Right hindlimb (tissue), 1 donor: ENCODE results near the gene PHKB.
"Not testable (repeated sequence)": the region's sequence is repeated elsewhere in the genome, so short reads cannot be mapped to it uniquely, and the experiment has no call there.

Experiments
- DNase-seq: peaks from one replicate; pipeline ENCODE4 v3.0.0-alpha.2; 2018

PHKB gene

GRCh38 chr16:47519037-47519436 is 57.9 kb downstream of the PHKB start:
- no peak for DNase-seq

DNA sequence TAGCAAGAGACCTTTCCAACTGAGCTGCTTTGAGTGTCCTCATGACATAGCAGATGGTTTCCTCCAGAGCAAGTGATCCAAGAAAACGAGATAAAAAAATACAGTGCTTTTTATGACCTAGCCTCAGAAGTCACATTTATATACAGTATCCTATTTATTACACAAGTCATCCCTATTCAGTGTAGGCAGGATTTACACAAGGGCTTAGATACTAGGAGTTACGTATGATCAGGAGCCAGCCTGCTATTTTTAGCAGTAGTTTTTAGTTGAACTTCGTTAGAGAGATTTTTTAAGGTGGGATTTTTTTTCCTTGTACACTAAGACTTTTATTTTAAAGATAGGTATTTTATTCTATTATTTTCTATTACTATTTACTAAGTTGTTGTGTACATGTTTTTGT is 58.4 kb downstream of the PHKB start:
- no peak for DNase-seq

- no peak for DNase-seq
Observed at GRCh38 chr16:47519996-47520679, 59.0 kb downstream of the PHKB start.

DNA sequence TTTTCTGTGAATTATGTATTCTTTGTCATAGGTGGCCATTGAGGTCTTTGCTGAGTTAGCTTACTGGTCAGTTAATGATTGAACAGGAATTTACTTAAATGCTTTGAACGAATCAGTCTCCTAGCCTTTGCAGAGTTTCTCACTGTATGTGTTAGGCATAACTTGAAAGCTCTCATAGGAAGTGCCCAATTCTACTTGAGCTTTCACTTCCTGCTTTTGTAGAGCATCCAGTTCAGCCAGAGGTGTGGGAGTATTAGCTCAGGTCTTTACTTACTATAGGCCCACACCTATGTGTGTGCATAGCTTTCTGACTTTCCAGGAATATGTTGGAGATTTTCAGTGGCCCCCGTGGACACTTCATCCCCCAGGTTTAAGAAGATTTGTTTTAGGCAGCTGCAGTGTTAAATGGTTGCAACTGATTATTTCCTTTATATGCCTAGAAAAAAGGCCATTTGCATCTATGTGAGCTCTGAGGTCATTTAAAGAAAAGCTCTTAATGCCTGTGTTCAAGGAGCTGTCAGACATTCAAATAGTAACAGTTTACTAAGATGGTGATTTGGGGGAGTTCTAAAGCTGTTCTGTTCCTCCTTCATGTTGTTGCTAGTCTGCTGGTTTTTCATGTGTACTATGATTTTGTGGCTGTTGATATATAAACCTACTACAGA is 62.3 kb downstream of the PHKB start:
- DNase-seq, result no peak

- no peak for DNase-seq
Observed at GRCh38 chr16:47524007-47524405, 62.9 kb downstream of the PHKB start.

DNA sequence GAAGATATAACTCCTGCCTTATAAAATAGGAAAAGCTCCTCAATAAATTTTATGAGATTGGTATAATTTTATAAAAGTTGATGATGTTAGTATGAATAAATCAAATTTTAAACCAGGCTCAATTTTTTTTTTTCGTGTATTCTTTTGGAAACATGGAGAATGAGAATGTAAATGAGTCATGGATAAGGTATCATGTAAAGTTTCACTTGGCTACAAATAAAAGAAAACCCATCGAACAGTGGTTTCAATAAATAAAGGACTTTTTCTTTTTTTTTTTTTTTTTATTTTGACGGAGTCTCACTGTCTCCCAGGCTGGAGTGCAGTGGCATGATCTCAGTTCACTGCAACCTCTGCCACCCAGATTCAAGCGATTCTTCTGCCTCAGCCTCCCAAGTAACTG is 67.3 kb downstream of the PHKB start:
- no peak for DNase-seq

GRCh38 chr16:47533744-47534292 is 72.7 kb downstream of the PHKB start:
- no peak for DNase-seq

- no peak for DNase-seq
Observed at GRCh38 chr16:47538472-47538871, 77.3 kb downstream of the PHKB start.

DNA sequence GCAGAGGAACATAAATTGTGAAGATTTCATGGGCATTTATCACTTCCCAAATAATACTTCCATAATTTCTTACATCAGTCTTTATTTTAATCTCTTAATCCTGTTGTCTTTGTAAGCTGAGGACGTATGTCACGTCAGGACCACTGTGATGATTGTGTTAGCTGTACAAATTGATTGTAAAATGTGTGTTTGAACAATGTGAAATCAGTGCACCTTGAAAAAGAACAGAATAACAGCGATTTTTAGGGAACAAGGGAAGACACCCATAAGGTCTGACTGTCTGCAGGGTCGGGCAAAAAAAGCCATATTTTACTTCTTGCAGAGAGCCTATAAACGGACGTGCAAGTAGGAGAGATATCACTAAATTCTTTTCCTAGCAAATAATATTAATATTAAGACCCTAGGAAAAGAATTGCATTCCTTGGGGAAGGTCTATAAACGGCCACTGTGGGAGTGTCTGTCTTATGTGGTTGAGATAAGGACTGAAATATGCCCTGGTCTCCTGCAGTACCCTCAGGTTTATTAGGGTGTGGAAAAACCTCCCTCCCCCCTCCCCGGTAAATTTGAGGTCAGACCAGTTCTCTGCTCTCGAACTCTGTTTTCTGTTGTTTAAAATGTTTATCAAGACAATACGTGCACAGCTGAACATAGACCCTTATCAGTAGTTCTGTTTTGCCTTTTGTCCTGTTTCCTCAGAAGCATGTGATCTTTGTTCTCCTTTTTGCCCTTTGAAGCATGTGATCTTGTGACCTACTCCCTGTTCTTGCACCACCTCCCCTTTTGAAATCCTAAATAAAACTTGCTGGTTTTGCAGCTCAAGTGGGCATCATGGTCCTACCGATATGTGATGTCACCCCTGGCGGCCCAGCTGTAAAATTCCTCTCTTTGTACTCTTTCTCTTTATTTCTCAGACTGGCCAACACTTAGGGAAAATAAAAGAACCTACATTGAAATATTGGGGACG is 78.9 kb downstream of the PHKB start:
- DNase-seq, result not testable (repeated sequence)

GRCh38 chr16:47541135-47541534 is 80.0 kb downstream of the PHKB start:
- not testable (repeated sequence) for DNase-seq

- not testable (repeated sequence) for DNase-seq
Observed at GRCh38 chr16:47544255-47544654, 83.1 kb downstream of the PHKB start.

GRCh38 chr16:47551185-47551584 is 90.1 kb downstream of the PHKB start:
- not testable (repeated sequence) for DNase-seq

GRCh38 chr16:47551767-47552166 is 90.6 kb downstream of the PHKB start:
- DNase-seq, result not testable (repeated sequence)

GRCh38 chr16:47553853-47554564 is 92.9 kb downstream of the PHKB start:
- no peak for DNase-seq

GRCh38 chr16:47554587-47554986 is 93.5 kb downstream of the PHKB start:
- DNase-seq, result not testable (repeated sequence)

- DNase-seq, result no peak
Observed at GRCh38 chr16:47561286-47561685, 100.2 kb downstream of the PHKB start.

- DNase-seq, result no peak
Observed at GRCh38 chr16:47562366-47562765, 101.2 kb downstream of the PHKB start.

DNA sequence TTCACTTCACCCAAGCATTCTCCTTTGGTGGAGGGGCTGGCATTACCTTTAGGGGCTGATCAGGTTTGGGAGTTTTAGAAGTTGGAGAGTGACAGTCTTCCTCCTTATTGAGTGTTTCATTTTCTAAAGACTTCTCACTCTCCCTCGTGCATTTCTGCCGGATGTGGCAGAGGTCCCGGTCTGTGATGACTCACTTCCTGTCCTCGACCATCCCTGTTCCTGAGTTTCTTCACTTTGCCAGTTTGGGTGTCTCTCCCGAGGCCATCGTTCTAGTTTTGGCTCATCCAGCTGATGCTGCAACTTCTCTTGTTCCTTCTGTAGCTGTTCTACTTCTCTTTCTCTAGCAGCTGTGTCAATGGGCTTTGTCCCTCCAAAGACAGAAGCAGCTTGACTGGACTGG is 104.3 kb downstream of the PHKB start:
- no peak for DNase-seq

GRCh38 chr16:47567321-47567720 is 106.2 kb downstream of the PHKB start:
- DNase-seq, result no peak

GRCh38 chr16:47568351-47568750 is 107.2 kb downstream of the PHKB start:
- no peak for DNase-seq

GRCh38 chr16:47571049-47571448 is 109.9 kb downstream of the PHKB start:
- no peak for DNase-seq

DNA sequence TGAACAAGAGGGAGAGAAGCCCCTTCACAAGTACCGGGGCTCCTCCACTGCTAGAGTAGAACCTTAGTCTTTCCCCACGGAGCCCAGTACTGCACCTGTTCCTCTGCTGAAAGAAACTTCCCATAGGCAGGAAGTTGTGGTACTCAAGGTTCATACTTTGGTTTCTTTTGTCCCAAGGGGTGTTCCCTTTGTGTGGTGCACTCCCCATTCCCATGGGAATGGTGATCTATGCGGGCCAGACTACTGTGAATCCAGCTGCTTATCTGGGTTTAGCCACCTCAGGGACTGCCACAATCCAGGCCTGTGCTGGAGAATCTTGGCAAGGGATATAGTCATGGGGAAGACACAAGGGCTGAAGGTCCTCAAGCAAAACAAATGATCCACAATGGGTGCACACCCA is 110.6 kb downstream of the PHKB start:
- no peak for DNase-seq
